Stomach (tissue), 9 donors: ENCODE data around the gene ZNF354C. TPM values are rescaled to one million over a fixed set of nuclear protein-coding genes. Genes with fewer than 3 reads are reported as not detected.

Experiments
- DNase-seq, 2 donors: peaks; one replicate each; pipeline versions ENCODE4 v3.0.0 to v3.0.0-alpha.2; 2013 to 2019
- H3K27ac ChIP-seq, 5 donors: fragments of 200-600 bp in 4 of 5; sonication (generic) in 4 of 5; one replicate each; pipeline ENCODE4 v1.5.1; 2013 to 2019; ENCODE audit warnings: mild to moderate bottlenecking in 1 of 5, moderate library complexity in 1 of 5
- H3K27me3 ChIP-seq, 3 donors: fragments of 200-600 bp; sonication (generic); one replicate each; pipeline ENCODE4 v1.5.1; 2017 to 2019; ENCODE audit warnings: mixed run types in 1 of 3
- H3K36me3 ChIP-seq, 4 donors: fragments of 200-600 bp; sonication (generic); 1 replicate in 3 of 4; 2 replicates in 1 of 4; pipeline ENCODE4 v1.5.1; 2016 to 2019
- H3K4me1 ChIP-seq, 4 donors: fragments of 200-600 bp; sonication (generic); one replicate each; pipeline ENCODE4 v1.5.1; 2016 to 2019
- H3K4me3 ChIP-seq, 4 donors: fragments of 200-600 bp; sonication (generic) in 3 of 4; one replicate each; pipeline ENCODE4 v1.5.1; 2016 to 2019; ENCODE audit warnings: mild to moderate bottlenecking in 1 of 4
- H3K9me3 ChIP-seq, 4 donors: fragments of 200-600 bp; sonication (generic); one replicate each; pipeline ENCODE4 v1.5.1; 2016 to 2019
- EP300 ChIP-seq: sonication (generic); formaldehyde crosslinking; IDR thresholded peaks from one replicate; pipeline ENCODE4 v1.6.1; 2017; ENCODE audit warnings: antibody characterized with exemption
- POLR2A ChIP-seq, 4 donors: fragments of 450-650 bp; IDR thresholded peaks; one replicate each; pipeline ENCODE4 v1.6.1; 2016; ENCODE audit warnings: antibody characterized with exemption in 4 of 4, control low read depth in 2 of 4, mild to moderate bottlenecking in 1 of 4, moderate library complexity in 1 of 4
- POLR2AphosphoS5 ChIP-seq, 3 donors: sonication (generic); formaldehyde crosslinking; IDR thresholded peaks; one replicate each; pipeline ENCODE4 v1.6.1; 2016; ENCODE audit warnings: antibody characterized with exemption in 3 of 3
- WGBS, 5 donors: extraction: QIAGEN DNeasy Blood & Tissue Kit in 3 of 5; methylation state at CpG; one replicate each; pipeline versions ENCODE4 v1.1.5 to v1.1.7; 2013 to 2018; 5-methylcytosine and 5-hydroxymethylcytosine counted together
- intact Hi-C: fragments of 100-400 bp; cut with DNase I; formaldehyde crosslinking; loops from one replicate; pipeline ENCODE4 v1.15.1; 2023; ENCODE audit warnings: low total_unique reads
- polyA plus RNA-seq, 3 donors: library from polyadenylated mRNA; stranded (reverse); fragments of 200-250 nt; gene quantifications; one replicate each; pipeline ENCODE4 v1.2.3, GENCODE V29; 2013
- total RNA-seq, 5 donors: library from RNA; depleted of rRNA; stranded (reverse); fragments of >200 nt; gene quantifications; one replicate each; pipeline versions ENCODE4 v1.1.0 to v1.2.3, GENCODE V29; 2014 to 2016
- TF ChIP-seq, protein P1 (sequence below), 7 experiments: fragments of 450-650 bp in 4 of 7; fragments of 200-600 bp in 3 of 7; sonication (generic) in 3 of 7; IDR thresholded peaks; one replicate each; pipeline ENCODE4 v1.5.1; 2016 to 2019; ENCODE audit warnings: antibody characterized with exemption in 7 of 7, control low read depth in 2 of 7, mild to moderate bottlenecking in 1 of 7
- donor health status: healthy with polysubstance abuse.
- donor health status: Bipolar disorder and iron deficiency.
- donor health status: healthy.

The ZNF354C gene
- total and polyA plus RNA-seq, 8 donors: 0.92 to 13.6 (median 1.3) TPM; not detected in 1

DNA sequence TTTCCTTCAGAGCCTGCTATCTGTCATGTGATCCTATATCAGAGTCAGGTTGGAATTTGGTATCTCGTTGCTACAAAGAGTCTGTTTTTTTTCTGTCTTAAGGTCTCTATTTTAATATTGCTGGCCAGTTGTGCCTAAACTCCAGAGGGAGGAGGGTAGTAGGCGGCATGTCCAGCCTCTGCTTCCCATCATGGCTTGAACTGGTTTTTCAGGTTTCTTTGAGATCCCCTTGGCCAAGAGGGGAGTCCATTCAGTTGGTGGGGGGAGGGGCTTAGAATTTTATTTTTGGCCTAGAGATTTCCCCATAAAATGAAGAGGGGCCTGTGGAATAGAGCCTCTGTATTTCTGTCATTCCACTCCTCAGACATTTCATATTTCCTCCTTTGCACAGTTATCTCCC lies 15.4 kb upstream of the ZNF354C start:
- 63 to 76% (median 70%) methylated on average over 2 of the region's 2 CpGs for WGBS, 5 donors

DNA sequence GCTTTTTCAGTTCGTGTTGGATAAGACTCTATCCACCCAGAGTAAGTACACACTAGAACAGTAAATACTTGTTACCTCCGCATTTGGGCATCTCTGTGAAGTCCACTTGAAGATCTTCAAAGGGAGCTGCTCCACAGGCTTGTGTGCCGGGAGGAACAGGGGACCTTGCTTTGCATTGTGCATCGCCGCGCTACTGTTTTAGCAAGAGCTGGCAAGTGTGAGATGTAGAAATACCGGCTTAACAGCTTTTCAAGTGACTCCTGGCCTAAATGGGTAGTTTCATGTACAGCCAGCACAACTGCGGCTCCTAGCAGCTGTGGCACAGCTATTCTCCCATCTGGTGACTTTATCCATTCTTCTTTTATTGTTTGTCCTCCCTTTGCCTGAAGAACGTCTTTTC lies 8.4 kb upstream of the ZNF354C start:
- H3K4me1 ChIP-seq: no peaks in the 10 kb centered on the region

More for the DNA sequence above, 15.4 kb upstream of the ZNF354C start:
- Histone ChIP-seq H3K4me1 (no peaks in the 10 kb centered on the region), H3K27me3 (no peaks in the 10 kb centered on the region), H3K4me3 (no peak overlapping the region), H3K9me3 (peaks cover 6 to 95% (median 58%) of the 10 kb centered on the region in 4 donors), H3K27ac (no peak overlapping the region), H3K36me3 (no peaks in the 10 kb centered on the region)
- intact Hi-C loops: no loop called here
- no peak for TF ChIP-seq POLR2A (IDR thresholded peaks at IDR 0.05)
- DNase-seq: no peak

GRCh38 chr5:179054036-179054785 lies 6.0 kb upstream of the ZNF354C start:
- Histone ChIP-seq H3K4me1 (no peaks in the 10 kb centered on the region), H3K36me3 (no peaks in the 10 kb centered on the region), H3K27me3 (no peaks in the 10 kb centered on the region), H3K4me3 (no peak overlapping the region), H3K9me3 (peaks cover 0 to 60% (median 40%) of the 10 kb centered on the region in 4 donors), H3K27ac (no peak overlapping the region)
- 75 to 85% (median 80%) methylated on average over 15 of the region's 15 CpGs for WGBS, 5 donors
- DNase-seq: no peak
- TF ChIP-seq EP300 (no peak), POLR2A (IDR thresholded peaks at IDR 0.05) (no peak), POLR2AphosphoS5 (IDR thresholded peaks at IDR 0.05) (no peak)
- TF ChIP-seq, protein P1, sequence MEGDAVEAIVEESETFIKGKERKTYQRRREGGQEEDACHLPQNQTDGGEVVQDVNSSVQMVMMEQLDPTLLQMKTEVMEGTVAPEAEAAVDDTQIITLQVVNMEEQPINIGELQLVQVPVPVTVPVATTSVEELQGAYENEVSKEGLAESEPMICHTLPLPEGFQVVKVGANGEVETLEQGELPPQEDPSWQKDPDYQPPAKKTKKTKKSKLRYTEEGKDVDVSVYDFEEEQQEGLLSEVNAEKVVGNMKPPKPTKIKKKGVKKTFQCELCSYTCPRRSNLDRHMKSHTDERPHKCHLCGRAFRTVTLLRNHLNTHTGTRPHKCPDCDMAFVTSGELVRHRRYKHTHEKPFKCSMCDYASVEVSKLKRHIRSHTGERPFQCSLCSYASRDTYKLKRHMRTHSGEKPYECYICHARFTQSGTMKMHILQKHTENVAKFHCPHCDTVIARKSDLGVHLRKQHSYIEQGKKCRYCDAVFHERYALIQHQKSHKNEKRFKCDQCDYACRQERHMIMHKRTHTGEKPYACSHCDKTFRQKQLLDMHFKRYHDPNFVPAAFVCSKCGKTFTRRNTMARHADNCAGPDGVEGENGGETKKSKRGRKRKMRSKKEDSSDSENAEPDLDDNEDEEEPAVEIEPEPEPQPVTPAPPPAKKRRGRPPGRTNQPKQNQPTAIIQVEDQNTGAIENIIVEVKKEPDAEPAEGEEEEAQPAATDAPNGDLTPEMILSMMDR (IDR thresholded peaks at IDR 0.05): no peak
- intact Hi-C loops: loop anchor here (10.0 kb wide), 1 partner anchor 329 kb away; no protein-coding TSS in a partner anchor

More for the DNA sequence above, 8.4 kb upstream of the ZNF354C start:
- Histone ChIP-seq H3K4me3 (no peak overlapping the region), H3K36me3 (no peaks in the 10 kb centered on the region), H3K27me3 (no peaks in the 10 kb centered on the region), H3K9me3 (peaks cover 0 to 80% (median 53%) of the 10 kb centered on the region in 4 donors), H3K27ac (no peak overlapping the region)
- no peak for DNase-seq
- 65 to 80% (median 76%) methylated on average over 9 of the region's 9 CpGs for WGBS, 5 donors
- intact Hi-C loops: loop anchor here (10.0 kb wide), 1 partner anchor 327 kb away; no protein-coding TSS in a partner anchor
- TF ChIP-seq, protein P1 (IDR thresholded peaks at IDR 0.05): no peak
- TF ChIP-seq POLR2A (IDR thresholded peaks at IDR 0.05) (no peak), POLR2AphosphoS5 (IDR thresholded peaks at IDR 0.05) (no peak), EP300 (no peak)

- H3K9me3 ChIP-seq: peaks cover 3 to 54% (median 35%) of the 10 kb centered on the region in 4 donors
- DNase-seq: no peak
- no peaks in the 10 kb centered on the region for H3K27me3 ChIP-seq
- H3K36me3 ChIP-seq: no peaks in the 10 kb centered on the region
- intact Hi-C loops: loop anchor here (10.0 kb wide), 1 partner anchor 330 kb away; no protein-coding TSS in a partner anchor
- WGBS, 5 donors: 87 to 93% (median 90%) methylated on average over 10 of the region's 10 CpGs
- TF ChIP-seq, protein P1 (IDR thresholded peaks at IDR 0.05): no peak
- TF ChIP-seq POLR2AphosphoS5 (IDR thresholded peaks at IDR 0.05) (no peak), EP300 (no peak), POLR2A (IDR thresholded peaks at IDR 0.05) (no peak)
- H3K4me3 ChIP-seq: no peak overlapping the region
- peaks cover 0 to 4% (median 3%) of the 10 kb centered on the region in 4 donors for H3K4me1 ChIP-seq
- H3K27ac ChIP-seq: no peak overlapping the region
Measured at GRCh38 chr5:179054876-179055275, 5.3 kb upstream of the ZNF354C start.
